GM19240 (cell line): ENCODE data around the gene KRTAP5-2.
"Not testable (repeated sequence)": the region's sequence is repeated elsewhere in the genome, so short reads cannot be mapped to it uniquely, and the experiment has no call there.

Source experiments
- DNase-seq: peaks from one replicate; pipeline ENCODE4 v3.0.0; 2011; ENCODE audit warnings: low spot score; ENCODE audit not compliant: insufficient read length

KRTAP5-2 gene, protein sequence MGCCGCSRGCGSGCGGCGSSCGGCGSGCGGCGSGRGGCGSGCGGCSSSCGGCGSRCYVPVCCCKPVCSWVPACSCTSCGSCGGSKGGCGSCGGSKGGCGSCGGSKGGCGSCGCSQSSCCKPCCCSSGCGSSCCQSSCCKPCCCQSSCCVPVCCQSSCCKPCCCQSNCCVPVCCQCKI

DNA sequence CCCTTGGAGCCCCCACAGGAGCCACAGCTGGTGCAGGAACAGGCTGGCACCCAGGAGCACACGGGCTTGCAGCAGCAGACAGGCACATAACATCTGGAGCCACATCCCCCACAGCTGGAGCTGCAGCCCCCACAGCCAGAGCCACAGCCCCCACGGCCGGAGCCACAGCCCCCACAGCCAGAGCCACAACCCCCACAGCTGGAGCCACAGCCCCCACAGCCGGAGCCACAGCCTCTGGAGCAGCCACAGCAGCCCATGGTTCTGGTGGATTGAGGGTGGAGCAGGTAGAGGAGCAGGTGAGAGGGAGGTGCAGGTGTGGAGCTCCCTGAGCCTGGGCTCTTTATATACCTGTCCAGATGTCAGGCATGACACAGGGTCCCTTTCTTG is at the start of gene KRTAP5-2:
KRTAP5-2 (minus strand) TSS at position 301 of the 387 bp plus-strand sequence; CDS start at position 257, 44 bp downstream.
- DNase-seq: no peak

DNA sequence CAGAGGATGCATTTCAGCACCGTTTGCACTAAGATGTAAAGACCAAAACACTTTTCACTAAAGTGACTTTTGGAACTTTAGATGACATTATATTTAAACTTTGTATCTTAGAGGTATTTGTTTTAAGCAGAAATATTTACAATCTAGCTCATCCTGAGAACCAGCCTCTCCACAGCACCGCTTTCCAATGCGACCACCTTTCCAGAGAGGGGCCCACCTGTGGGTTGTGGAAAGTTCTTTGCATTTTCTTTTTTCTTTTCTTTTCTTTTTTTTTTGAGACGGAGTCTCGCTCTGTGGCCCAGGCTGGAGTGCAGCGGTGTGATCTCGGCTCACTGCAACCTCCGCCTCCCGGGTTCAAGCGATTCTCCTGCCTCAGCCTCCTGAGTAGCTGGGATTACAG is 48.4 kb upstream of the KRTAP5-2 start:
- not testable (repeated sequence) for DNase-seq

GRCh38 chr11:1645357-1645821 is 47.3 kb upstream of the KRTAP5-2 start:
- DNase-seq: no peak

DNA sequence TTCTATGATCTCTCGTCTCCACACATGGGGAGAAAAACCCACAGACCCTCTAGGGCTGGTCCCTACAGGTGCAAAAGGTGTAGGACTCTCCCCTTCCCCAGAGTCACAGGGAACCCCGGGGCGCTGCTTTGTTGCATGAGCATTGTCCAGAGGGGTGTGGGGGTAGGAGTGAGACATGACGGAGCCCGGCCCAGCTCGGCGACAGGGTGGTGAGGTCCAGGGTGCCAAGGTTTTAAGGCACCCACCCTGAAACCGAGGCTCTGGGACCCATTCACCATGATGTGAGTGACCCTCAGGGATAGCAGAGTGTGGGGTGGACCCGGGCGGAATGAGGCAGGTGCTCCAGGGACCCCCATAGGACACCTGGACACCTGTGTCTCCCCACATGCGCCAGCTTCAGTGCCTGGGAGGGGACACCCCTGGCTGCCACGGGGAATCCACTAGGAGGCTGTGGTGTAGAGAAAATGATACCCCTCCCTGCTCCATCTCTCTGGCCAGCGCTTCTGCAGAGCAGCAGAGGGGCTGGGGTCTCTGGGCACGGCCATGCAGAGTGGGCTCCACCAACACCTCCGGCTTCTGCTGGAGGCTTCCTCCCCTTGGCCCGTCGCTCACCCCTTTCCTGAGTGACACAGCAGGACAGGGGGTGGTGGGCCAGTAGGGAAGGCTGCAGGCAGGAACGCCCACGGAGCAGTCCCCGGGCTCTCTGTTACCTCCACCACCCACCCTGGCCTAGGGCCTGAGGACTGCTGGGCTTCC is 46.7 kb upstream of the KRTAP5-2 start:
- no peak for DNase-seq

GRCh38 chr11:1643146-1643690 is 45.1 kb upstream of the KRTAP5-2 start:
- no peak for DNase-seq

GRCh38 chr11:1642288-1643145 is 44.4 kb upstream of the KRTAP5-2 start:
- no peak for DNase-seq

DNA sequence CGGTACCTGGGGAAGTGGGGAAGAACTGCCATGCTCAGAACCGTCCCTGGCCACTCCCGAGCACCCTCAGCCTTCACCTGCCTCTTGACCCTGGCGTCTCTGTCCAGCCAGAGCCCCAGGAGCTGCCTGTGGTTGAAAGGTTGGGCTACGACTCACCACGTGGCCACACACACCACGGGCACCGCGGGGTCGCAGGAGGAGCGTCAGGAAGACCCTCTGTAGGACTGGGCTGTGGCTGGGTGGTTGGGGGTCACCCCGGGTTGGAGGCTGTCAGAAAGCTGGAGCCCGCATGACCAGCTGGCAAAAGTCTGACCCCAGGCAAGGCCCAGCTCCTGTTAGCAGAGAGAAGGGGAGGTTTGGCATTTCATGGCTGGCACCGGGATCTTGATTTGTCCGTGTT is 43.0 kb upstream of the KRTAP5-2 start:
- no peak for DNase-seq

DNA sequence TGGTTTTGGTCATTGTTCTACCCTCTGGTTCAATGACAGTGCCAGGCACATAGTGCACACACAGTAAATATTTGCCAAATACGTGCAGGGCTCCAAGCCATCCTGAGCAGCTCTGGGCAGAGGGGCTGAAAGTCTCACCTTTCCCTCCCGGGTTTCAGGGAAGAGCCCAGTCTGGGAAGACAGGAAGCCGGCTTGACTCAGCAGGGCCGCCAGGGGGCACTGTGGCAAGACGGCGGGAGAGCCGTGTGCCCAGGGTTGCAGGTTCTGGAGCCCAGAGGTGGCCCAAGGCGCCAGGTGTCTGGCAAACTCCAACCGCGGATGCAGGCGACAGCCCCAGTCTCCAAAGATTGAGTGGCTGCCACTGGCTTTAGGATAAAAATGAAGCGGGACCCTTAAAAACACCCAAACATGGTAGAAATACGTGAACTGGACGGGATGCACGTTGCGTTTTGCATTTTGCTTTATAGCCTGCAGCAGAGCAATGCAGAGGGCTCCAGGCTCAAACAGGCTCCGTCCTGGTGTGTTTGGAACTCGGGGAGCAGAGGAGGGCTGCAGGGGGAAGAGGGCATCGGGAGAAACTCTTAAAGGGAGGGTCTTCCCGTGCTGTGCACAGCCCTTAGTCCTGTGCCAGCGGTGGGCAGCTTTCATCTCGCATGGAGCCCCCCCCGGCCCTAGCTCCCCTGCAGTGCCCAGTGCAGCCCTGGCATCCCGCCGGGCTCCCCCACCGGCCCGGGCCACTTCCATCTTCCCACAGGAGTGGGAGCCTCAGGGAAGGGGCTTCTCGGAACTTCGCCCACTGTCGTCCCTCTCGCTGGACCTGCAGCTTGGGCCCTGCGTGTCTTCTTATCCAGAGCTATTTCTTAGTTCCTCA is 42.2 kb upstream of the KRTAP5-2 start:
- no peak for DNase-seq

- DNase-seq: no peak
Observed at GRCh38 chr11:1639666-1640065, 41.6 kb upstream of the KRTAP5-2 start.

- DNase-seq: no peak
Observed at GRCh38 chr11:1639102-1639620, 41.1 kb upstream of the KRTAP5-2 start.

- no peak for DNase-seq
Observed at GRCh38 chr11:1638344-1638743, 40.2 kb upstream of the KRTAP5-2 start.

- DNase-seq: no peak
Observed at GRCh38 chr11:1637628-1638027, 39.5 kb upstream of the KRTAP5-2 start.

DNA sequence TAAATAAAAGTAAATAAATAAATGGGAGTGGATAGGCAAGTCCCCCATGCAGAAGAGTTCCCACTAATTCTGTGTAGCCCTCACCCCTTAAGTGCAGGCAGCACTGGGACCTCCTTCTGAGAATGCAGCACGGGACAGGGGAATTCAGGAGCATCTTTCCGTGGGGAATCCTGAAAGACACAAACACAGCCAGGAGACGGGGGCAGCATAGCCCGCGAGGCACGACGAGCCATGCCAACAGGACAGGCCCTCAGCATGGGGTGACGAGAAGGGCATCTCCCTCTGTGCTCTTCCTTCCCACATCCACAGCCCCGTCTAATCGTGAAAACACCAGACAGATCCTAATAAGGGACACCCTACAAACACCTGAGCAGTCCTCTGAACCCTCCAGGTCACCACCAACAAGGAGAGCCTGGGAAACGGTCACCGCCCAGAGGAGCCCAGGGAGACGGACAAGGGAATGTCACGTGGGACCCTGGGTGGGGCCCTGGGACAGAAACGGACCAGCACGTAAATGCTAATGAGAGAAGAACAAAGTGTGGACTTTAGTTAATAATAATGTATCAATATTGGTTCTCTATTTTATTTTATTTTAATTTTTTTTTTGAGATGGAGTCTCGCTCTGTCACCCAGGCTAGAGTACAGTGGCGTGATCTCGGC is 38.3 kb upstream of the KRTAP5-2 start:
- no peak for DNase-seq

DNA sequence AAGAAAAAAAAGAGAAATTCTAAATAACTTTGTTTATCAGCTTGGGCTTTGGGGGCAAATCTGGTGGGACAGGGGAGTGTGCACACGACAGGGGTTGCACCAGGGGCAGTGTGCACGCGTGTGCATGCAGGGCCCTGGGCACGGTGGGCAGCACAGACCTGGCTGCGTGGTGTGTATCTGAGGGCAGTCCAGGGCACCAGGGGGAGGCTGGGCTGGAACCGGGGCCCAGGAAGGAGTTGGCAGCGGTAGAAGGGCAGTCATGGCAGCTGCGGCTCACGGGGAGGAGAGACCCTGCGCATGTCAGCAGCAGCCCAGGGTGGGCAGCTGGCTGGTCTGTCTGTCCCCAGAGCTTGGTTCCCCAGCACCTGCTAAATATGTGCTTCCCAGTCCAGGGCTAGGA is 35.8 kb upstream of the KRTAP5-2 start:
- no peak for DNase-seq

GRCh38 chr11:1632053-1632714 is 34.1 kb upstream of the KRTAP5-2 start:
- DNase-seq: no peak

- DNase-seq: no peak
Observed at GRCh38 chr11:1631066-1631568, 33.0 kb upstream of the KRTAP5-2 start.

DNA sequence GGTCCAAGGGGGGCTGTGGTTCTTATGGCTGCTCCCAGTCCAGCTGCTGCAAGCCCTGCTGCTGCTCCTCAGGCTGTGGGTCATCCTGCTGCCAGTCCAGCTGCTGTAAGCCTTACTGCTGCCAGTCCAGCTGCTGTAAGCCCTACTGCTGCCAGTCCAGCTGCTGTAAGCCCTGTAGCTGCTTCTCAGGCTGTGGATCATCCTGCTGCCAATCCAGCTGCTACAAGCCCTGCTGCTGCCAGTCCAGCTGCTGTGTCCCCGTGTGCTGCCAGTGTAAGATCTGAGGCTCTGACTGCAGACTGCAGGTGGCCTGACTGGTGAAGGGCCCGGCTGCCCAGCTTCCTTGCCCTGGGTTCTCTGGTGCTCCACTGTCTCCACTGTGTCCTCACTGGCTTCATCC is 32.2 kb upstream of the KRTAP5-2 start:
- DNase-seq: no peak

- no peak for DNase-seq
Observed at GRCh38 chr11:1629326-1630185, 31.5 kb upstream of the KRTAP5-2 start, which contains the start of gene KRTAP5-5. KRTAP5-5 (plus strand) TSS chr11:1629775; CDS start chr11:1629841, 66 bp downstream.
